Measurements from ENCODE around the gene GLCE. TPM values are rescaled to one million over a fixed set of nuclear protein-coding genes. Genes with fewer than 3 reads are reported as not detected.

Gene GLCE
- total and polyA plus RNA-seq, 10 of the 15 experiments (the other 5 are each of a cell fraction or from before 2014, with no cell fraction given) = 2.1 to 11.9 (median 2.9) TPM

DNA sequence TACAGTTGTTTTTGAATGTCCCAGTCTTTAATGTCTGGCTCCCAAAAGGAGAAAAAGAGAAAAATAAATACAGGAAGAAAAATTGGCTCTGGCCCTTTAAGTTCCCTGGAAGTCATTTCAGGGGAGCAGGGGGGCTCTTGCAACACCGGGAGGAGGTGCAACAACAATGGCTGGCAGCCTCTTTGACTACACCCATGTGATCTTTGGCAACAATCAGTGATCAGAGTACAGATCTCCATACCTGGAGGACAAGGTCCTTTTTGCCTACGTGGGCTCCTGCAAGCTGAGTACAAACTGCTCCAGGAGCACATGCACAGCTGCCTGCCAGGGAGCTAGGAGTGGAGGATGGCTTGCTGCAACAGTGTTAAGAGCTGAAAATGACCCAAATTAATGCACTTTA lies 63.9 kb downstream of the GLCE start:
- no peaks in the 10 kb centered on the region; a peak in 1 of 4 replicates for H3K36me3 ChIP-seq (ENCODE audit: control insufficient read depth in 2 of 2, insufficient read depth in 2 of 2, low read length in 1 of 2)
- no peaks in the 10 kb centered on the region for H3K79me2 ChIP-seq (ENCODE audit: control insufficient read depth, insufficient read depth, low read length)
- FAIRE-seq = no peak
- no TSS peak for BruUV-seq (replicated peaks)
- no peaks in the 10 kb centered on the region; the same call in 1 of the 3 replicates for H3K9me3 ChIP-seq (replicated peaks; ENCODE audit: control insufficient read depth, insufficient read depth, low read length)
- H3K27ac ChIP-seq (ENCODE audit: control insufficient read depth, insufficient read depth) = no peak overlapping the region
- 16% methylated on average over 2 of the region's 2 CpGs for WGBS (ENCODE audit: insufficient coverage, insufficient replicate concordance, low lambda C conversion rate, missing lambda C conversion rate)
- H4K20me1 ChIP-seq (ENCODE audit: control insufficient read depth, insufficient read depth) = no peaks in the 10 kb centered on the region
- H3K4me2 ChIP-seq (ENCODE audit: control insufficient read depth, insufficient read depth) = no peak overlapping the region
- in situ Hi-C loops (cut with MboI) (no loop called here), intact Hi-C loops (cut with micrococcal nuclease; ENCODE audit: unreplicated experiment) (no loop called here)
- H3K4me1 ChIP-seq (ENCODE audit: control insufficient read depth, insufficient read depth, low read length) = no peaks in the 10 kb centered on the region
- ChIA-PET POLR2A (no interaction called here), SMC1A (ENCODE audit: uncharacterized antibody, unreplicated experiment) (interaction anchor here (1.1 to 1.4 kb wide), 3 partner anchors 145 to 190 kb away, joined by 3 to 4 read pairs (median 4); no protein-coding TSS in a partner anchor), RAD21 (ENCODE audit: unreplicated experiment) (interaction anchor here (1.0 kb wide), 1 partner anchor 16 kb away, joined by 3 read pairs; no protein-coding TSS in a partner anchor), CTCF (interaction anchor here (0.7 to 5.7 kb wide), 4 partner anchors 15 to 327 kb away, joined by 3 to 55 read pairs (median 5); no protein-coding TSS in a partner anchor)
- ATAC-seq = no peak
- no peak overlapping the region for H3K9ac ChIP-seq (ENCODE audit: control insufficient read depth, insufficient read depth, low read length)
- no peaks in the 10 kb centered on the region for H3K27me3 ChIP-seq (replicated peaks in 1 of 2; ENCODE audit: control insufficient read depth in 2 of 2, insufficient read depth in 2 of 2, low read length in 1 of 2)
- DNase-seq (ENCODE audit: low read depth, low spot score) = no peak
- no peak overlapping the region for H3K4me3 ChIP-seq
- H2AFZ ChIP-seq (ENCODE audit: control insufficient read depth, low read depth, low read length) = no peak overlapping the region
- TF ChIP-seq MTA2 (IDR thresholded peaks at IDR 0.05; ENCODE audit: low read depth) (no peak), NFIC (IDR thresholded peaks at IDR 0.05; ENCODE audit: low read depth, low read length) (no peak), TCF7 (IDR thresholded peaks at IDR 0.05; ENCODE audit: borderline replicate concordance) (no peak), GATAD2B (conservative IDR thresholded peaks at IDR 0.05; ENCODE audit: low read depth) (no peak), ZBED1 (IDR thresholded peaks at IDR 0.05; ENCODE audit: borderline replicate concordance) (no peak), SIN3A (IDR thresholded peaks at IDR 0.05; ENCODE audit: low read depth, low read length) (no peak), ATF7 (IDR thresholded peaks at IDR 0.05; ENCODE audit: low read depth) (no peak), TCF12 (IDR thresholded peaks at IDR 0.05; ENCODE audit: low read depth, low read length) (no peak), RELA (IDR thresholded peaks at IDR 0.05; ENCODE audit: borderline replicate concordance, partially characterized antibody) (no peak)
- TF ChIP-seq, protein P1, sequence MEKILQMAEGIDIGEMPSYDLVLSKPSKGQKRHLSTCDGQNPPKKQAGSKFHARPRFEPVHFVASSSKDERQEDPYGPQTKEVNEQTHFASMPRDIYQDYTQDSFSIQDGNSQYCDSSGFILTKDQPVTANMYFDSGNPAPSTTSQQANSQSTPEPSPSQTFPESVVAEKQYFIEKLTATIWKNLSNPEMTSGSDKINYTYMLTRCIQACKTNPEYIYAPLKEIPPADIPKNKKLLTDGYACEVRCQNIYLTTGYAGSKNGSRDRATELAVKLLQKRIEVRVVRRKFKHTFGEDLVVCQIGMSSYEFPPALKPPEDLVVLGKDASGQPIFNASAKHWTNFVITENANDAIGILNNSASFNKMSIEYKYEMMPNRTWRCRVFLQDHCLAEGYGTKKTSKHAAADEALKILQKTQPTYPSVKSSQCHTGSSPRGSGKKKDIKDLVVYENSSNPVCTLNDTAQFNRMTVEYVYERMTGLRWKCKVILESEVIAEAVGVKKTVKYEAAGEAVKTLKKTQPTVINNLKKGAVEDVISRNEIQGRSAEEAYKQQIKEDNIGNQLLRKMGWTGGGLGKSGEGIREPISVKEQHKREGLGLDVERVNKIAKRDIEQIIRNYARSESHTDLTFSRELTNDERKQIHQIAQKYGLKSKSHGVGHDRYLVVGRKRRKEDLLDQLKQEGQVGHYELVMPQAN (conservative IDR thresholded peaks at IDR 0.05) = no peak
- TF ChIP-seq, protein P2, sequence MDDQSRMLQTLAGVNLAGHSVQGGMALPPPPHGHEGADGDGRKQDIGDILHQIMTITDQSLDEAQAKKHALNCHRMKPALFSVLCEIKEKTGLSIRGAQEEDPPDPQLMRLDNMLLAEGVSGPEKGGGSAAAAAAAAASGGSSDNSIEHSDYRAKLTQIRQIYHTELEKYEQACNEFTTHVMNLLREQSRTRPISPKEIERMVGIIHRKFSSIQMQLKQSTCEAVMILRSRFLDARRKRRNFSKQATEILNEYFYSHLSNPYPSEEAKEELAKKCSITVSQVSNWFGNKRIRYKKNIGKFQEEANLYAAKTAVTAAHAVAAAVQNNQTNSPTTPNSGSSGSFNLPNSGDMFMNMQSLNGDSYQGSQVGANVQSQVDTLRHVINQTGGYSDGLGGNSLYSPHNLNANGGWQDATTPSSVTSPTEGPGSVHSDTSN (IDR thresholded peaks at IDR 0.05; ENCODE audit: insufficient replicate concordance, low read depth, low read length) = no peak
- TF ChIP-seq, protein P3, sequence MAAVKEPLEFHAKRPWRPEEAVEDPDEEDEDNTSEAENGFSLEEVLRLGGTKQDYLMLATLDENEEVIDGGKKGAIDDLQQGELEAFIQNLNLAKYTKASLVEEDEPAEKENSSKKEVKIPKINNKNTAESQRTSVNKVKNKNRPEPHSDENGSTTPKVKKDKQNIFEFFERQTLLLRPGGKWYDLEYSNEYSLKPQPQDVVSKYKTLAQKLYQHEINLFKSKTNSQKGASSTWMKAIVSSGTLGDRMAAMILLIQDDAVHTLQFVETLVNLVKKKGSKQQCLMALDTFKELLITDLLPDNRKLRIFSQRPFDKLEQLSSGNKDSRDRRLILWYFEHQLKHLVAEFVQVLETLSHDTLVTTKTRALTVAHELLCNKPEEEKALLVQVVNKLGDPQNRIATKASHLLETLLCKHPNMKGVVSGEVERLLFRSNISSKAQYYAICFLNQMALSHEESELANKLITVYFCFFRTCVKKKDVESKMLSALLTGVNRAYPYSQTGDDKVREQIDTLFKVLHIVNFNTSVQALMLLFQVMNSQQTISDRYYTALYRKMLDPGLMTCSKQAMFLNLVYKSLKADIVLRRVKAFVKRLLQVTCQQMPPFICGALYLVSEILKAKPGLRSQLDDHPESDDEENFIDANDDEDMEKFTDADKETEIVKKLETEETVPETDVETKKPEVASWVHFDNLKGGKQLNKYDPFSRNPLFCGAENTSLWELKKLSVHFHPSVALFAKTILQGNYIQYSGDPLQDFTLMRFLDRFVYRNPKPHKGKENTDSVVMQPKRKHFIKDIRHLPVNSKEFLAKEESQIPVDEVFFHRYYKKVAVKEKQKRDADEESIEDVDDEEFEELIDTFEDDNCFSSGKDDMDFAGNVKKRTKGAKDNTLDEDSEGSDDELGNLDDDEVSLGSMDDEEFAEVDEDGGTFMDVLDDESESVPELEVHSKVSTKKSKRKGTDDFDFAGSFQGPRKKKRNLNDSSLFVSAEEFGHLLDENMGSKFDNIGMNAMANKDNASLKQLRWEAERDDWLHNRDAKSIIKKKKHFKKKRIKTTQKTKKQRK (IDR thresholded peaks at IDR 0.05; ENCODE audit: low read depth, low read length) = no peak
- TF ChIP-seq, protein P4, sequence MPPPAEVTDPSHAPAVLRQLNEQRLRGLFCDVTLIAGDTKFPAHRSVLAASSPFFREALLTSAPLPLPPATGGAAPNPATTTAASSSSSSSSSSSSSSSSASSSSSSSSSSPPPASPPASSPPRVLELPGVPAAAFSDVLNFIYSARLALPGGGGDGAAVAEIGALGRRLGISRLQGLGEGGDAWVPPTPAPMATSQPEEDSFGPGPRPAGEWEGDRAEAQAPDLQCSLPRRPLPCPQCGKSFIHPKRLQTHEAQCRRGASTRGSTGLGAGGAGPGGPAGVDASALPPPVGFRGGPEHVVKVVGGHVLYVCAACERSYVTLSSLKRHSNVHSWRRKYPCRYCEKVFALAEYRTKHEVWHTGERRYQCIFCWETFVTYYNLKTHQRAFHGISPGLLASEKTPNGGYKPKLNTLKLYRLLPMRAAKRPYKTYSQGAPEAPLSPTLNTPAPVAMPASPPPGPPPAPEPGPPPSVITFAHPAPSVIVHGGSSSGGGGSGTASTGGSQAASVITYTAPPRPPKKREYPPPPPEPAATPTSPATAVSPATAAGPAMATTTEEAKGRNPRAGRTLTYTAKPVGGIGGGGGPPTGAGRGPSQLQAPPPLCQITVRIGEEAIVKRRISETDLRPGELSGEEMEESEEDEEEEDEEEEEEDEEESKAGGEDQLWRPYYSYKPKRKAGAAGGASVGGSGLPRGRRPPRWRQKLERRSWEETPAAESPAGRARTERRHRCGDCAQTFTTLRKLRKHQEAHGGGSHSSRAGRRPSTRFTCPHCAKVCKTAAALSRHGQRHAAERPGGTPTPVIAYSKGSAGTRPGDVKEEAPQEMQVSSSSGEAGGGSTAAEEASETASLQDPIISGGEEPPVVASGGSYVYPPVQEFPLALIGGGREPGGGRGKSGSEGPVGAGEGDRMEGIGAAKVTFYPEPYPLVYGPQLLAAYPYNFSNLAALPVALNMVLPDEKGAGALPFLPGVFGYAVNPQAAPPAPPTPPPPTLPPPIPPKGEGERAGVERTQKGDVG (CRISPR knock-in tag; IDR thresholded peaks at IDR 0.05) = no peak

All from GM12878 (cell line).